Trophoblast cell (in vitro differentiated cells and primary cell): ENCODE data around the gene A3GALT2.

Experiments used
- DNase-seq, 2 donors: peaks; one replicate each; pipeline ENCODE4 v3.0.0-alpha.2; 2016
- H2AFZ ChIP-seq: 2 replicates; pipeline ENCODE4 v1.6.1; 2013; ENCODE audit warnings: low read length, moderate library complexity, mild to moderate bottlenecking; ENCODE audit not compliant: insufficient read depth, poor library complexity
- H2AK5ac ChIP-seq: 2 replicates; pipeline ENCODE4 v1.6.1; 2013; ENCODE audit warnings: mild to moderate bottlenecking, low read length
- H2BK120ac ChIP-seq: 2 replicates; pipeline ENCODE4 v1.6.1; 2013; ENCODE audit warnings: low read length, mild to moderate bottlenecking, moderate library complexity; ENCODE audit not compliant: insufficient read depth, poor library complexity
- H2BK12ac ChIP-seq: 2 replicates; pipeline ENCODE4 v1.6.1; 2013; ENCODE audit warnings: mild to moderate bottlenecking, low read length, moderate library complexity
- H2BK5ac ChIP-seq: 2 replicates; pipeline ENCODE4 v1.6.1; 2013; ENCODE audit warnings: low read length, low read depth, moderate library complexity, mild to moderate bottlenecking; ENCODE audit not compliant: poor library complexity
- H3K14ac ChIP-seq: 2 replicates; pipeline ENCODE4 v1.6.1; 2013; ENCODE audit warnings: mild to moderate bottlenecking, low read length
- H3K18ac ChIP-seq: 2 replicates; pipeline ENCODE4 v1.6.1; 2013; ENCODE audit warnings: mild to moderate bottlenecking, low read length
- H3K23ac ChIP-seq: 2 replicates; pipeline ENCODE4 v1.6.1; 2013; ENCODE audit warnings: low read length
- H3K27ac ChIP-seq: 2 replicates; pipeline ENCODE4 v1.5.1; 2013; ENCODE audit warnings: low read depth, mild to moderate bottlenecking, inconsistent platforms, low read length, moderate library complexity
- H3K27me3 ChIP-seq: 2 replicates; pipeline ENCODE4 v1.6.1; 2013; ENCODE audit warnings: inconsistent platforms, mild to moderate bottlenecking, low read length, moderate library complexity; ENCODE audit not compliant: insufficient read depth
- H3K36me3 ChIP-seq, 2 experiments: 1 replicate in 1 of 2; 2 replicates in 1 of 2; pipeline ENCODE4 v1.6.1; 2013; ENCODE audit warnings: low read length in 2 of 2, mild to moderate bottlenecking in 2 of 2, moderate library complexity in 1 of 2; ENCODE audit not compliant: insufficient read depth in 2 of 2, control insufficient read depth in 1 of 2
- H3K4ac ChIP-seq: 2 replicates; pipeline ENCODE4 v1.6.1; 2013; ENCODE audit warnings: low read depth, mild to moderate bottlenecking, low read length, moderate library complexity
- H3K4me1 ChIP-seq, 2 experiments: 1 replicate in 1 of 2; 2 replicates in 1 of 2; pipeline ENCODE4 v1.6.1; 2013; ENCODE audit warnings: low read length in 2 of 2, mild to moderate bottlenecking in 2 of 2, moderate library complexity in 1 of 2; ENCODE audit not compliant: insufficient read depth in 2 of 2, control insufficient read depth in 1 of 2
- H3K4me2 ChIP-seq: 2 replicates; pipeline ENCODE4 v1.6.1; 2013; ENCODE audit warnings: inconsistent platforms, mild to moderate bottlenecking, low read length, moderate library complexity
- H3K4me3 ChIP-seq: 2 replicates; pipeline ENCODE4 v1.5.1; 2013; ENCODE audit warnings: mild to moderate bottlenecking, low read depth, low read length, inconsistent platforms
- H3K79me1 ChIP-seq: one replicate; pipeline ENCODE4 v1.6.1; 2013; ENCODE audit warnings: low read length
- H3K79me2 ChIP-seq: 2 replicates; pipeline ENCODE4 v1.6.1; 2013; ENCODE audit warnings: low read length, mild to moderate bottlenecking; ENCODE audit not compliant: control insufficient read depth, insufficient read depth, poor library complexity
- H3K9ac ChIP-seq: 2 replicates; pipeline ENCODE4 v1.6.1; 2013; ENCODE audit warnings: mild to moderate bottlenecking, low read length
- H3K9me3 ChIP-seq: 2 replicates; pipeline ENCODE4 v1.6.1; 2013; ENCODE audit warnings: low read depth, mild to moderate bottlenecking, control low read depth, inconsistent platforms, low read length; ENCODE audit not compliant: insufficient read depth
- H4K12ac ChIP-seq: 2 replicates; pipeline ENCODE4 v1.6.1; 2013; ENCODE audit warnings: low read depth, mild to moderate bottlenecking, low read length, moderate library complexity
- H4K8ac ChIP-seq: 2 replicates; pipeline ENCODE4 v1.6.1; 2013; ENCODE audit warnings: low read depth, mild to moderate bottlenecking, low read length, moderate library complexity
- H4K91ac ChIP-seq: one replicate; pipeline ENCODE4 v1.6.1; 2013; ENCODE audit warnings: low read depth, mild to moderate bottlenecking, low read length, moderate library complexity
- WGBS: extraction: QIAGEN DNeasy Blood & Tissue Kit; methylation state at CpG from one replicate; pipeline ENCODE4 v1.1.7; 2013; ENCODE audit warnings: missing lambda C conversion rate; ENCODE audit not compliant: insufficient read length, insufficient coverage; ENCODE audit errors: extremely low coverage; 5-methylcytosine and 5-hydroxymethylcytosine counted together

A3GALT2 gene

GRCh38 chr1:33317354-33317753, 3.5 kb downstream of the A3GALT2 start:
- Histone ChIP-seq H3K27me3 (no peaks in the 10 kb centered on the region), H4K91ac (no peak overlapping the region), H3K79me2 (no peaks in the 10 kb centered on the region), H3K36me3 (no peaks in the 10 kb centered on the region), H3K4ac (no peak overlapping the region), H2BK120ac (no peak overlapping the region), H2AK5ac (no peak overlapping the region), H3K14ac (no peak overlapping the region), H2BK5ac (no peak overlapping the region), H3K23ac (no peak overlapping the region), H3K4me2 (no peak overlapping the region), H2AFZ (no peak overlapping the region), H4K12ac (no peak overlapping the region), H4K8ac (no peak overlapping the region), H3K4me1 (no peaks in the 10 kb centered on the region), H2BK12ac (no peak overlapping the region), H3K27ac (no peak overlapping the region), H3K9ac (no peak overlapping the region), H3K9me3 (no peaks in the 10 kb centered on the region), H3K18ac (no peak overlapping the region), H3K79me1 (no peaks in the 10 kb centered on the region), H3K4me3 (no peak overlapping the region)
- DNase-seq: no peak
- WGBS: no CpG with 5 or more reads among the region's 1 CpG

GRCh38 chr1:33316601-33317000, 4.3 kb downstream of the A3GALT2 start:
- no peak overlapping the region for H3K4ac ChIP-seq
- peak overlapping the region; percentile 13 for H3K23ac ChIP-seq
- H2BK120ac ChIP-seq: no peak overlapping the region
- no peak overlapping the region for H3K14ac ChIP-seq
- H3K27me3 ChIP-seq: no peaks in the 10 kb centered on the region
- H3K36me3 ChIP-seq: no peaks in the 10 kb centered on the region
- no peaks in the 10 kb centered on the region for H3K79me1 ChIP-seq
- no peak overlapping the region for H2BK5ac ChIP-seq
- no peak overlapping the region for H3K9ac ChIP-seq
- H4K91ac ChIP-seq: no peak overlapping the region
- no peak overlapping the region for H3K27ac ChIP-seq
- H2AFZ ChIP-seq: no peak overlapping the region
- no peaks in the 10 kb centered on the region for H3K9me3 ChIP-seq
- no peaks in the 10 kb centered on the region for H3K79me2 ChIP-seq
- H4K12ac ChIP-seq: no peak overlapping the region
- H3K4me2 ChIP-seq: no peak overlapping the region
- H3K4me3 ChIP-seq: no peak overlapping the region
- no CpG with 5 or more reads among the region's 2 CpGs for WGBS
- no peak overlapping the region for H2AK5ac ChIP-seq
- H4K8ac ChIP-seq: no peak overlapping the region
- no peak for DNase-seq
- H2BK12ac ChIP-seq: no peak overlapping the region
- H3K4me1 ChIP-seq: no peaks in the 10 kb centered on the region
- no peak overlapping the region for H3K18ac ChIP-seq

- WGBS: no CpG with 5 or more reads among the region's 9 CpGs
- H3K9me3 ChIP-seq: no peaks in the 10 kb centered on the region
- H3K4ac ChIP-seq: no peak overlapping the region
- no peak overlapping the region for H2AK5ac ChIP-seq
- no peak overlapping the region for H2BK120ac ChIP-seq
- H3K79me1 ChIP-seq: no peaks in the 10 kb centered on the region
- DNase-seq: no peak
- H3K4me3 ChIP-seq: no peak overlapping the region
- H3K27ac ChIP-seq: no peak overlapping the region
- no peak overlapping the region for H2BK5ac ChIP-seq
- H3K23ac ChIP-seq: no peak overlapping the region
- H3K79me2 ChIP-seq: no peaks in the 10 kb centered on the region
- H4K91ac ChIP-seq: no peak overlapping the region
- no peak overlapping the region for H2AFZ ChIP-seq
- no peak overlapping the region for H4K8ac ChIP-seq
- no peak overlapping the region for H3K18ac ChIP-seq
- no peak overlapping the region for H2BK12ac ChIP-seq
- no peak overlapping the region for H3K9ac ChIP-seq
- H3K4me1 ChIP-seq: no peaks in the 10 kb centered on the region
- H3K36me3 ChIP-seq: no peaks in the 10 kb centered on the region
- H3K4me2 ChIP-seq: no peak overlapping the region
- H3K27me3 ChIP-seq: no peaks in the 10 kb centered on the region
- no peak overlapping the region for H3K14ac ChIP-seq
- no peak overlapping the region for H4K12ac ChIP-seq
Observed at GRCh38 chr1:33314416-33314815, 6.5 kb downstream of the A3GALT2 start.

GRCh38 chr1:33312413-33312749, 8.5 kb downstream of the A3GALT2 start:
- no CpG with 5 or more reads among the region's 5 CpGs for WGBS
- no peaks in the 10 kb centered on the region for H3K36me3 ChIP-seq
- no peak overlapping the region for H3K4ac ChIP-seq
- no peaks in the 10 kb centered on the region for H3K79me2 ChIP-seq
- H4K8ac ChIP-seq: no peak overlapping the region
- no peak overlapping the region for H2BK12ac ChIP-seq
- H3K4me3 ChIP-seq: no peak overlapping the region
- H3K18ac ChIP-seq: no peak overlapping the region
- no peaks in the 10 kb centered on the region for H3K79me1 ChIP-seq
- H2AK5ac ChIP-seq: no peak overlapping the region
- no peak overlapping the region for H4K91ac ChIP-seq
- no peaks in the 10 kb centered on the region for H3K4me1 ChIP-seq
- no peak overlapping the region for H3K23ac ChIP-seq
- H3K27me3 ChIP-seq: no peaks in the 10 kb centered on the region
- no peak overlapping the region for H3K4me2 ChIP-seq
- H4K12ac ChIP-seq: no peak overlapping the region
- H3K9ac ChIP-seq: no peak overlapping the region
- no peaks in the 10 kb centered on the region for H3K9me3 ChIP-seq
- no peak overlapping the region for H2BK120ac ChIP-seq
- H3K14ac ChIP-seq: no peak overlapping the region
- DNase-seq: no peak
- no peak overlapping the region for H2AFZ ChIP-seq
- H3K27ac ChIP-seq: no peak overlapping the region
- H2BK5ac ChIP-seq: no peak overlapping the region
